Progenitor cell of endocrine pancreas (in vitro differentiated cells): ENCODE measurements around the gene NRN1. TPM values are rescaled to one million over a fixed set of nuclear protein-coding genes. Genes with fewer than 3 reads are reported as not detected.

Source experiments
- DNase-seq: peaks from one replicate; pipeline ENCODE4 v3.0.0; 2021; ENCODE audit warnings: low spot score; ENCODE audit not compliant: unreplicated experiment
- H3K27ac Mint-ChIP-seq: 2 replicates; pipeline ENCODE4 v1.8.0; 2021; ENCODE audit warnings: mild to moderate bottlenecking, moderate library complexity, mixed read lengths
- H3K27me3 Mint-ChIP-seq: 2 replicates; pipeline ENCODE4 v1.8.0; 2021; ENCODE audit warnings: mixed read lengths
- H3K36me3 Mint-ChIP-seq: 2 replicates; pipeline ENCODE4 v1.8.0; 2022; ENCODE audit warnings: mixed read lengths; ENCODE audit not compliant: insufficient read depth
- H3K4me1 Mint-ChIP-seq: 2 replicates; pipeline ENCODE4 v1.8.0; 2021; ENCODE audit warnings: low read depth, mixed read lengths
- H3K4me3 Mint-ChIP-seq: 2 replicates; pipeline ENCODE4 v1.8.0; 2021; ENCODE audit warnings: low read depth, mild to moderate bottlenecking, moderate library complexity, mixed read lengths
- H3K9me3 Mint-ChIP-seq: 2 replicates; pipeline ENCODE4 v1.8.0; 2021; ENCODE audit warnings: low read depth, mixed read lengths
- total RNA-seq: library from RNA; stranded (reverse); gene quantifications from 2 replicates; pipeline ENCODE4 v1.2.1, GENCODE V29; 2021
- TF ChIP-seq, protein P1 (sequence below): fragments of 200-600 bp; sonication (generic); IDR thresholded peaks from one replicate; pipeline ENCODE4 v1.5.0; 2021; ENCODE audit warnings: antibody characterized with exemption, mild to moderate bottlenecking; ENCODE audit not compliant: unreplicated experiment

NRN1 gene
- total RNA-seq, 1 donor from 2014 or later = not detected

DNA sequence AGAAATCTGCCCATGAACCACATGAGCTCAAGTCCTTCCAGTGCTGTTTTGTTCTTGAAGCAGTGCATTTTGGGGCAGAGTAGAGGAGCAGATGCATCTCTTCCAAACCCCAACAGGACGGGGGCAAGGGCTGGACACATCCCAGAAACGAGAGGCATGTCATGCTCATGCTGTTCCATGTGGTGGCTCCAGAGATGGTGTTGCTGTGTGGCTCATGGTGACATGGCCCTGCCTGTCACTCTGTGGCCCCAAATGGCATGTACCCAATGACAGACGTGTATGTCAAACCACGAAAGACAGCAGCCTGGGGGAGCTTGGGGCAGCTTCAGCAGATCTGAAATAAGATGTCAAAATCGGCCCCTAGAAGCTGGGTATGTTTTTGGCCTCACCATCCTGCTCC lies 46.3 kb downstream of the NRN1 start:
- H3K9me3 Mint-ChIP-seq = no peaks in the 10 kb centered on the region
- no peak for DNase-seq
- H3K36me3 Mint-ChIP-seq = no peaks in the 10 kb centered on the region
- H3K27ac Mint-ChIP-seq = no peak overlapping the region
- H3K4me1 Mint-ChIP-seq = no peaks in the 10 kb centered on the region
- TF ChIP-seq, protein P1, sequence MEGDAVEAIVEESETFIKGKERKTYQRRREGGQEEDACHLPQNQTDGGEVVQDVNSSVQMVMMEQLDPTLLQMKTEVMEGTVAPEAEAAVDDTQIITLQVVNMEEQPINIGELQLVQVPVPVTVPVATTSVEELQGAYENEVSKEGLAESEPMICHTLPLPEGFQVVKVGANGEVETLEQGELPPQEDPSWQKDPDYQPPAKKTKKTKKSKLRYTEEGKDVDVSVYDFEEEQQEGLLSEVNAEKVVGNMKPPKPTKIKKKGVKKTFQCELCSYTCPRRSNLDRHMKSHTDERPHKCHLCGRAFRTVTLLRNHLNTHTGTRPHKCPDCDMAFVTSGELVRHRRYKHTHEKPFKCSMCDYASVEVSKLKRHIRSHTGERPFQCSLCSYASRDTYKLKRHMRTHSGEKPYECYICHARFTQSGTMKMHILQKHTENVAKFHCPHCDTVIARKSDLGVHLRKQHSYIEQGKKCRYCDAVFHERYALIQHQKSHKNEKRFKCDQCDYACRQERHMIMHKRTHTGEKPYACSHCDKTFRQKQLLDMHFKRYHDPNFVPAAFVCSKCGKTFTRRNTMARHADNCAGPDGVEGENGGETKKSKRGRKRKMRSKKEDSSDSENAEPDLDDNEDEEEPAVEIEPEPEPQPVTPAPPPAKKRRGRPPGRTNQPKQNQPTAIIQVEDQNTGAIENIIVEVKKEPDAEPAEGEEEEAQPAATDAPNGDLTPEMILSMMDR = no peak
- H3K27me3 Mint-ChIP-seq = peaks cover 5% of the 10 kb centered on the region
- H3K4me3 Mint-ChIP-seq = no peak overlapping the region

DNA sequence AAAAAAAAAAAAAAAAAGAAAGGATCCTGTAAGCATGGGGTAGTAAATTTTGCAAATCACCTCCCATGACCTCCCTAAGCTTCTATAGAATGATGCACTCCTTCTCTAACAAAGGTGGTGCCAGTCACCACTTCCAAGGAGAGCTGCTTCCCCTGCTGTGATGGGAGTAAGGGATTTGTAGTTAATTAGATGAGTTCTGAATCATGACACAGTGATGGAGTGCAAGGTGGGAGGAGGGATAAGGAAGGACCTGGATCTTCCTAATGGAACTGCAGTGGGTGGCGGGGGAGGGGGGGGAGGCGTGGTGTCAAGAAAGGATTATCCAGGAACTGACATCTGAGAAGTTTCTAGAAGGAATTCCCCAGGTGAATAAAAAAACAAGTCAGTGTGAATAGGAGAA lies 47.8 kb downstream of the NRN1 start:
- no peak for DNase-seq
- Mint-ChIP-seq H3K27me3 (peaks cover 5% of the 10 kb centered on the region), H3K4me1 (no peaks in the 10 kb centered on the region), H3K4me3 (no peak overlapping the region), H3K27ac (no peak overlapping the region), H3K36me3 (no peaks in the 10 kb centered on the region), H3K9me3 (no peaks in the 10 kb centered on the region)
- TF ChIP-seq, protein P1 = no peak

DNA sequence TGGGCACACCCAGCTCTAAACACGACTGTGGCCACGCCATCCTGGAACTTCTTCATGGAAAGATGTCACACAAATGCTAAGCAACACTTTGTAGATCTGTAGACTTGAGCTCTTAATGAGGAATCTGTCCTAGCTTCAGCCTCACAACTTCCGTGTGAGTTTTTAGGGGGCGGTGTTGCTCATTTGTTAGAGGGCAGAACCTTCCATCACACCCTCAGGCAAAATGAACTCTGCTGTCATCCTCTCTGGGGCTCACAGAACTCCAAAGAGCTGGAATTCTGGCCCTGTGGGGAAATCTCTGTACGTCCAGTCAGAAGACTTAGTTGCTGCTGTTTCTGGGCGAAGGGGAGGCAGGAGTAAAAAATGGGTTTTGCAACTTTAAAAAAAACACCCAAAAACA lies 49.8 kb downstream of the NRN1 start:
- Mint-ChIP-seq H3K27me3 (peaks cover 8% of the 10 kb centered on the region), H3K9me3 (no peaks in the 10 kb centered on the region), H3K4me1 (no peaks in the 10 kb centered on the region), H3K4me3 (no peak overlapping the region), H3K36me3 (no peaks in the 10 kb centered on the region), H3K27ac (no peak overlapping the region)
- TF ChIP-seq, protein P1 = no peak
- DNase-seq = no peak

DNA sequence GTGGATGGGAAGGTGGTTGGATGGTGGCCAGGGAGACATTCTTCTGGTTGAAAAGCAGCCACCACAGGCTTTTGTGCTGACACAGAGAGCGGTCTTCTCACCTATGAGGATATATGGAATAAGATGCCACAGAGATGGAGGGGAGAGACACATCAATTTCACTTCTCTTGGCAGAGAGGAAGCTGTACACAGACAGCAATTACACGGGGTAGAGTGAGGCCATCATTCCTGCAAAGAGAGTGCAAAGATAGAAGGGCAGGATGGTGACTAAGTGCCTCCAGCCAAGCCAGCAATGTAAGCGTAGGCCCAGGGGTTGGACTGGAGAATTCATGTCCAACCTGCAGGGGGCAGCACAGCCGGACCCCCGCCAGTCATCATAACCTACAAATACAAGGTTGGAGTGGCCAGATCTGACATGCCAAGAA lies 56.4 kb downstream of the NRN1 start:
- H3K9me3 Mint-ChIP-seq = no peaks in the 10 kb centered on the region
- no peak for DNase-seq
- H3K36me3 Mint-ChIP-seq = no peaks in the 10 kb centered on the region
- H3K4me3 Mint-ChIP-seq = no peak overlapping the region
- H3K27me3 Mint-ChIP-seq = peaks cover 4% of the 10 kb centered on the region
- no peaks in the 10 kb centered on the region for H3K4me1 Mint-ChIP-seq
- no peak overlapping the region for H3K27ac Mint-ChIP-seq
- TF ChIP-seq, protein P1 = peak; percentile 60
